Measurements from ENCODE around the gene VPS37B.

Gene VPS37B

GRCh38 chr12:122934722-122935121 is 38.8 kb upstream of the VPS37B start:
- Histone ChIP-seq H3K14ac (ENCODE audit: low read length) (no peak overlapping the region), H3K4me2 (ENCODE audit: low read length) (no peak overlapping the region), H3K4ac (ENCODE audit: low read depth, low read length) (no peak overlapping the region), H3K9me3 (ENCODE audit: insufficient read depth, low read depth, low read length) (no peaks in the 10 kb centered on the region), H3K4me1 (ENCODE audit: control insufficient read depth in 1 of 2, insufficient read depth in 2 of 2, low read length in 2 of 2) (peaks cover 0 to 3% of the 10 kb centered on the region in 2 experiments), H3K79me2 (ENCODE audit: control insufficient read depth, insufficient read depth, low read length, poor library complexity) (no peaks in the 10 kb centered on the region), H2AK5ac (ENCODE audit: low read length) (no peak overlapping the region), H3K23ac (ENCODE audit: low read length) (no peak overlapping the region), H2BK12ac (ENCODE audit: low read length) (no peak overlapping the region), H2BK120ac (ENCODE audit: insufficient read depth, low read length, poor library complexity) (no peak overlapping the region), H3K4me3 (ENCODE audit: low read depth, low read length) (no peak overlapping the region), H3K79me1 (ENCODE audit: low read length) (no peaks in the 10 kb centered on the region), H3K27me3 (ENCODE audit: insufficient read depth, low read length) (no peaks in the 10 kb centered on the region), H3K27ac (ENCODE audit: low read depth, low read length) (no peak overlapping the region), H3K18ac (ENCODE audit: low read length) (no peak overlapping the region), H2AFZ (ENCODE audit: insufficient read depth, low read length, poor library complexity) (no peak overlapping the region), H4K91ac (ENCODE audit: low read depth, low read length) (no peak overlapping the region), H3K9ac (ENCODE audit: low read length) (no peak overlapping the region), H3K36me3 (ENCODE audit: control insufficient read depth in 1 of 2, insufficient read depth in 2 of 2, low read length in 2 of 2) (no peaks in the 10 kb centered on the region), H4K12ac (ENCODE audit: low read depth, low read length) (no peak overlapping the region), H4K8ac (ENCODE audit: low read depth, low read length) (no peak overlapping the region), H2BK5ac (ENCODE audit: low read depth, low read length, poor library complexity) (no peak overlapping the region)
- DNase-seq = no peak
- WGBS (ENCODE audit: extremely low coverage, insufficient coverage, insufficient read length) = no CpG with 5 or more reads among the region's 3 CpGs

GRCh38 chr12:122932207-122932606 is 36.3 kb upstream of the VPS37B start:
- Histone ChIP-seq H3K4me1 (ENCODE audit: control insufficient read depth in 1 of 2, insufficient read depth in 2 of 2, low read length in 2 of 2) (peaks cover 0 to 3% of the 10 kb centered on the region in 2 experiments), H4K12ac (ENCODE audit: low read depth, low read length) (no peak overlapping the region), H4K8ac (ENCODE audit: low read depth, low read length) (no peak overlapping the region), H3K9ac (ENCODE audit: low read length) (no peak overlapping the region), H3K9me3 (ENCODE audit: insufficient read depth, low read depth, low read length) (no peaks in the 10 kb centered on the region), H3K4ac (ENCODE audit: low read depth, low read length) (no peak overlapping the region), H3K79me1 (ENCODE audit: low read length) (no peaks in the 10 kb centered on the region), H2AFZ (ENCODE audit: insufficient read depth, low read length, poor library complexity) (no peak overlapping the region), H3K23ac (ENCODE audit: low read length) (no peak overlapping the region), H3K14ac (ENCODE audit: low read length) (no peak overlapping the region), H4K91ac (ENCODE audit: low read depth, low read length) (no peak overlapping the region), H2BK12ac (ENCODE audit: low read length) (no peak overlapping the region), H3K18ac (ENCODE audit: low read length) (no peak overlapping the region), H3K36me3 (ENCODE audit: control insufficient read depth in 1 of 2, insufficient read depth in 2 of 2, low read length in 2 of 2) (no peaks in the 10 kb centered on the region), H2BK120ac (ENCODE audit: insufficient read depth, low read length, poor library complexity) (no peak overlapping the region), H3K4me3 (ENCODE audit: low read depth, low read length) (no peak overlapping the region), H3K4me2 (ENCODE audit: low read length) (no peak overlapping the region), H3K27ac (ENCODE audit: low read depth, low read length) (no peak overlapping the region), H2BK5ac (ENCODE audit: low read depth, low read length, poor library complexity) (no peak overlapping the region), H2AK5ac (ENCODE audit: low read length) (no peak overlapping the region), H3K79me2 (ENCODE audit: control insufficient read depth, insufficient read depth, low read length, poor library complexity) (no peaks in the 10 kb centered on the region), H3K27me3 (ENCODE audit: insufficient read depth, low read length) (no peaks in the 10 kb centered on the region)
- DNase-seq = no peak
- WGBS (ENCODE audit: extremely low coverage, insufficient coverage, insufficient read length) = no CpG with 5 or more reads among the region's 8 CpGs

GRCh38 chr12:122929812-122930211 is 33.9 kb upstream of the VPS37B start:
- no peak overlapping the region for H3K4me3 ChIP-seq (ENCODE audit: low read depth, low read length)
- no peak overlapping the region for H2AFZ ChIP-seq (ENCODE audit: insufficient read depth, low read length, poor library complexity)
- H4K12ac ChIP-seq (ENCODE audit: low read depth, low read length) = no peak overlapping the region
- H3K23ac ChIP-seq (ENCODE audit: low read length) = no peak overlapping the region
- no peak overlapping the region for H4K91ac ChIP-seq (ENCODE audit: low read depth, low read length)
- H3K9me3 ChIP-seq (ENCODE audit: insufficient read depth, low read depth, low read length) = no peaks in the 10 kb centered on the region
- H3K36me3 ChIP-seq (ENCODE audit: control insufficient read depth in 1 of 2, insufficient read depth in 2 of 2, low read length in 2 of 2) = no peaks in the 10 kb centered on the region
- DNase-seq = no peak
- H3K4ac ChIP-seq (ENCODE audit: low read depth, low read length) = no peak overlapping the region
- no peak overlapping the region for H2BK5ac ChIP-seq (ENCODE audit: low read depth, low read length, poor library complexity)
- H4K8ac ChIP-seq (ENCODE audit: low read depth, low read length) = no peak overlapping the region
- no peak overlapping the region for H3K9ac ChIP-seq (ENCODE audit: low read length)
- H3K4me2 ChIP-seq (ENCODE audit: low read length) = no peak overlapping the region
- no peak overlapping the region for H3K27ac ChIP-seq (ENCODE audit: low read depth, low read length)
- no peaks in the 10 kb centered on the region for H3K79me2 ChIP-seq (ENCODE audit: control insufficient read depth, insufficient read depth, low read length, poor library complexity)
- no peak overlapping the region for H2BK12ac ChIP-seq (ENCODE audit: low read length)
- no peak overlapping the region for H2BK120ac ChIP-seq (ENCODE audit: insufficient read depth, low read length, poor library complexity)
- no peaks in the 10 kb centered on the region for H3K4me1 ChIP-seq (ENCODE audit: control insufficient read depth in 1 of 2, insufficient read depth in 2 of 2, low read length in 2 of 2)
- WGBS (ENCODE audit: extremely low coverage, insufficient coverage, insufficient read length) = no CpG with 5 or more reads among the region's 23 CpGs
- H3K14ac ChIP-seq (ENCODE audit: low read length) = no peak overlapping the region
- H3K18ac ChIP-seq (ENCODE audit: low read length) = no peak overlapping the region
- H3K27me3 ChIP-seq (ENCODE audit: insufficient read depth, low read length) = no peaks in the 10 kb centered on the region
- H2AK5ac ChIP-seq (ENCODE audit: low read length) = no peak overlapping the region
- H3K79me1 ChIP-seq (ENCODE audit: low read length) = no peaks in the 10 kb centered on the region

- WGBS (ENCODE audit: extremely low coverage, insufficient coverage, insufficient read length) = no CpG with 5 or more reads among the region's 14 CpGs
- no peaks in the 10 kb centered on the region for H3K27me3 ChIP-seq (ENCODE audit: insufficient read depth, low read length)
- no peak overlapping the region for H3K9ac ChIP-seq (ENCODE audit: low read length)
- H2BK12ac ChIP-seq (ENCODE audit: low read length) = no peak overlapping the region
- H3K79me2 ChIP-seq (ENCODE audit: control insufficient read depth, insufficient read depth, low read length, poor library complexity) = no peaks in the 10 kb centered on the region
- H4K12ac ChIP-seq (ENCODE audit: low read depth, low read length) = no peak overlapping the region
- no peak overlapping the region for H2AK5ac ChIP-seq (ENCODE audit: low read length)
- no peak overlapping the region for H2BK120ac ChIP-seq (ENCODE audit: insufficient read depth, low read length, poor library complexity)
- no peak overlapping the region for H4K91ac ChIP-seq (ENCODE audit: low read depth, low read length)
- no peak overlapping the region for H3K4me2 ChIP-seq (ENCODE audit: low read length)
- no peaks in the 10 kb centered on the region for H3K36me3 ChIP-seq (ENCODE audit: control insufficient read depth in 1 of 2, insufficient read depth in 2 of 2, low read length in 2 of 2)
- H3K27ac ChIP-seq (ENCODE audit: low read depth, low read length) = no peak overlapping the region
- H2AFZ ChIP-seq (ENCODE audit: insufficient read depth, low read length, poor library complexity) = no peak overlapping the region
- no peak overlapping the region for H3K18ac ChIP-seq (ENCODE audit: low read length)
- H3K4me1 ChIP-seq (ENCODE audit: control insufficient read depth in 1 of 2, insufficient read depth in 2 of 2, low read length in 2 of 2) = no peaks in the 10 kb centered on the region
- H2BK5ac ChIP-seq (ENCODE audit: low read depth, low read length, poor library complexity) = no peak overlapping the region
- no peak for DNase-seq
- no peak overlapping the region for H4K8ac ChIP-seq (ENCODE audit: low read depth, low read length)
- no peak overlapping the region for H3K23ac ChIP-seq (ENCODE audit: low read length)
- H3K14ac ChIP-seq (ENCODE audit: low read length) = no peak overlapping the region
- H3K4me3 ChIP-seq (ENCODE audit: low read depth, low read length) = no peak overlapping the region
- no peaks in the 10 kb centered on the region for H3K79me1 ChIP-seq (ENCODE audit: low read length)
- H3K9me3 ChIP-seq (ENCODE audit: insufficient read depth, low read depth, low read length) = no peaks in the 10 kb centered on the region
- no peak overlapping the region for H3K4ac ChIP-seq (ENCODE audit: low read depth, low read length)
Measured at GRCh38 chr12:122929148-122929538, 33.2 kb upstream of the VPS37B start.
